ENCODE measurements around the gene HES2. TPM values are rescaled to one million over a fixed set of nuclear protein-coding genes. Genes with fewer than 3 reads are reported as not detected.

Gene HES2
- total RNA-seq, 1 experiment from 2014 or later, result not detected

DNA sequence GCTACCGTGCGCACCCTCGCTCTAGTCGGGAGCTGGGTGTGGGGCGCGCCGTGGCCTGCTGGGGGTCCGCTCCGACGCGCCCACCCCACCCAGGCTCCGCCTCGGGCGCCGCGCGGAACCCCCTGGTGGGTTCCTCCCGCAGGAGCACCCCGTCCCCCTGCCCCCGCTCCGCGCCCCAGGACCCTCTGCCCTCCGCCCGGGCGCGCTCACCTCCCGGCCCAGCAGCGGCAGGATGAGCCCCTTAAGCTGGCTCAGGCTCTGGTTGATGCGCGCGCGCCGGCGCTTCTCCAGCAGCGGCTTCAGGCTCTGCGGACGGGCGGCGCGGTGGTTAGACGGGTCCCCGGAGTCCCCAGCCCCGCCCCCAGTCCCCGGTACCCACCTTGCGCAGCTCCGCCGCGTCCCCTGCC, 319 bp downstream of the HES2 start:
- H4K20me1 ChIP-seq (ENCODE audit: insufficient read depth, low read depth, low read length), result no peaks in the 10 kb centered on the region
- H3K4me2 ChIP-seq (ENCODE audit: low read depth, low read length, poor library complexity, severe bottlenecking), result no peak overlapping the region
- H3K27me3 ChIP-seq (ENCODE audit: low read length), result no peaks in the 10 kb centered on the region
- H3K9me3 ChIP-seq (ENCODE audit: low read length), result no peaks in the 10 kb centered on the region
- no peaks in the 10 kb centered on the region for H3K36me3 ChIP-seq (ENCODE audit: insufficient read depth, low read length)
- no peaks in the 10 kb centered on the region for H3K9me2 ChIP-seq (replicated peaks; ENCODE audit: insufficient read depth, low read length)
- no peaks in the 10 kb centered on the region for H3K79me2 ChIP-seq (ENCODE audit: low read length)
- peaks cover 3% of the 10 kb centered on the region for H3K4me1 ChIP-seq (ENCODE audit: low read length)
- H3K4me3 ChIP-seq (ENCODE audit: low read length), result no peak overlapping the region
- no peak overlapping the region for H3K9ac ChIP-seq (ENCODE audit: low read length)
- DNase-seq, result no peak
- H2AFZ ChIP-seq (ENCODE audit: low read length), result no peak overlapping the region
- H3K27ac ChIP-seq (ENCODE audit: low read length), result no peak overlapping the region

DNA sequence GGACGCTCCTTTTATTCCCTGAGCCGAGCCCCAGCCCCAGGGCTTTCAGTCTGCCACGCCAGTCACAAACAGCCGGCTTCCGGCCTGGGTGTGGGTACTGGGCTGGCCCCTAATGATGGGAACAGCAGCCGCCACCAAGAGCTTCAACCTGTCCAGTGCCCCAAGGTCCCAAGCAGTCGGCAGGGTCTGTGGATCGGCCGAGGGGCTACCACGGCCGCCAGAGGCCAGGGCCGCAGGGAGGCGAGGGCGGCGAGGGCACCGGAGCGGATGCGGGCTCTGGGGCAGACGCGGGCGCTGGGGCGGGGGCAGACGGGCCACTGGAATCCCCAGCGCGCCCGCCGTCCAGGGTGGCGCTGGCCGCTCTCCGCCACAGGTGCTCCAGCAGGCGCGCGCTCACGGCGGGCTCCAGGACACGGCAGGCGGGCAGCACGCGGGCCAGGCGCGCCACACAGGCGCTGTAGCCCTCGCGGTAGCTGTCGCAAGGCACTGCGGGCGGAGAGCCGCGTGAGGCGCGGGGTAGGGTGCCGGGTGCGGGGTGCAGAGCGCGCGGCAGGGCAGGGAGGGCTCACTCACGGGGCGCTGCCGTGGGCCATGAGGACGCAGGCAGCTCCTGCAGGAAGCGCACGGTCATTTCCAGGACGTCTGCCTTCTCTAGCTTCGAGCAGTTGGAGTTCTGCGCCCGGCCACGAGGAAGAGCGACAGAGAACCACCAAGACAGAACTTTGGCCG, 887 bp downstream of the HES2 start:
- Histone ChIP-seq H3K79me2 (ENCODE audit: low read length) (no peaks in the 10 kb centered on the region), H4K20me1 (ENCODE audit: insufficient read depth, low read depth, low read length) (no peaks in the 10 kb centered on the region), H3K9me2 (replicated peaks; ENCODE audit: insufficient read depth, low read length) (no peaks in the 10 kb centered on the region), H3K4me1 (ENCODE audit: low read length) (peaks cover 4% of the 10 kb centered on the region), H3K4me3 (ENCODE audit: low read length) (no peak overlapping the region), H2AFZ (ENCODE audit: low read length) (no peak overlapping the region), H3K27me3 (ENCODE audit: low read length) (no peaks in the 10 kb centered on the region), H3K9ac (ENCODE audit: low read length) (no peak overlapping the region), H3K9me3 (ENCODE audit: low read length) (no peaks in the 10 kb centered on the region), H3K4me2 (ENCODE audit: low read depth, low read length, poor library complexity, severe bottlenecking) (no peak overlapping the region), H3K27ac (ENCODE audit: low read length) (no peak overlapping the region), H3K36me3 (ENCODE audit: insufficient read depth, low read length) (no peaks in the 10 kb centered on the region)
- DNase-seq, result no peak

DNA sequence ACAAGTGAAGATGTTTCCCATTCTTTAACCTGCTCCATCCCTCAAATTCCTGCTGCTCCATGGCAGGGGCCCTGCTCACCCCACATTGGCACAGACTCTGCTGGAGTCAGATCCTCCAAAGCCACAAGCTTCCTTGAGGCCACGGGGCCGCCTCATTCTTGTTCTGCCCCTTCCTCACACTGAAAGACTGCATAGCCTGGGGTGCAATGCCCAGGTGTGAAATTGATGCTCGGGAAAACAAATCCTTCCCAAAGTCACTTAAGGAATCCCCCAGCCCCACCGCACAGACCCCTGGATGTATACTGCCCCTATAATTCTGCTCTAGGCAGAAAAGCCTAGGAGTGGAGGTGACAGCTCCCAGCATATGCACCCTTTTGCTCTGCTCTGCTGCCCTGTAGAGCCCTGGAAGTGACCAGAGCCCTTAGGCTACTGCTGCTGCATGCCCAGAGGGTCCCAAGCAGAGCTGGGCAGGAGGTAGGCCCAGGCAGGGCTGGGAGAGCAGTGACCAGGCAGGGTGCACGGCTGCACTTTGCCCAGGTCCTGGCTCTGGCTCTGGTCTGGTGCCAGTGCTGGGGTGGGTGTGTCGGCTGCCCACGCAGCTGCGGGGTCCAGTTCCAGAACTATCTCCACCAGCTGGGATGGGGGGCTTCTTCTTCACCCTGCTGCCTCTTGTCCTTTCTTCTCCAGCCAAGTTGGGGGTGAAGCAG, 1.6 kb downstream of the HES2 start:
- no peaks in the 10 kb centered on the region for H3K79me2 ChIP-seq (ENCODE audit: low read length)
- H3K9ac ChIP-seq (ENCODE audit: low read length), result no peak overlapping the region
- no peaks in the 10 kb centered on the region for H3K9me3 ChIP-seq (ENCODE audit: low read length)
- H3K4me3 ChIP-seq (ENCODE audit: low read length), result no peak overlapping the region
- H3K27ac ChIP-seq (ENCODE audit: low read length), result no peak overlapping the region
- no peaks in the 10 kb centered on the region for H4K20me1 ChIP-seq (ENCODE audit: insufficient read depth, low read depth, low read length)
- H3K9me2 ChIP-seq (replicated peaks; ENCODE audit: insufficient read depth, low read length), result no peaks in the 10 kb centered on the region
- H3K4me2 ChIP-seq (ENCODE audit: low read depth, low read length, poor library complexity, severe bottlenecking), result no peak overlapping the region
- no peak for DNase-seq
- peaks cover 4% of the 10 kb centered on the region; the same call in 1 of the 2 replicates for H3K4me1 ChIP-seq (ENCODE audit: low read length)
- no peaks in the 10 kb centered on the region for H3K27me3 ChIP-seq (ENCODE audit: low read length)
- H2AFZ ChIP-seq (ENCODE audit: low read length), result no peak overlapping the region
- no peaks in the 10 kb centered on the region for H3K36me3 ChIP-seq (ENCODE audit: insufficient read depth, low read length)

- H3K36me3 ChIP-seq (ENCODE audit: insufficient read depth, low read length), result no peaks in the 10 kb centered on the region
- no peaks in the 10 kb centered on the region for H3K9me3 ChIP-seq (ENCODE audit: low read length)
- H3K27me3 ChIP-seq (ENCODE audit: low read length), result no peaks in the 10 kb centered on the region
- no peak overlapping the region for H3K4me3 ChIP-seq (ENCODE audit: low read length)
- H3K9me2 ChIP-seq (replicated peaks; ENCODE audit: insufficient read depth, low read length), result no peaks in the 10 kb centered on the region
- no peak overlapping the region for H2AFZ ChIP-seq (ENCODE audit: low read length)
- H3K27ac ChIP-seq (ENCODE audit: low read length), result no peak overlapping the region
- peaks cover 4% of the 10 kb centered on the region; the same call in 1 of the 2 replicates for H3K4me1 ChIP-seq (ENCODE audit: low read length)
- no peaks in the 10 kb centered on the region for H3K79me2 ChIP-seq (ENCODE audit: low read length)
- DNase-seq, result no peak
- H3K9ac ChIP-seq (ENCODE audit: low read length), result no peak overlapping the region
- H3K4me2 ChIP-seq (ENCODE audit: low read depth, low read length, poor library complexity, severe bottlenecking), result no peak overlapping the region
- H4K20me1 ChIP-seq (ENCODE audit: insufficient read depth, low read depth, low read length), result no peaks in the 10 kb centered on the region
These were observed 2.8 kb downstream of the HES2 start for GRCh38 chr1:6416906-6417305.

GRCh38 chr1:6416295-6416656, 3.4 kb downstream of the HES2 start:
- H3K27me3 ChIP-seq (ENCODE audit: low read length), result no peaks in the 10 kb centered on the region; the same call in 1 of the 2 replicates
- peaks cover 4% of the 10 kb centered on the region; the same call in 1 of the 2 replicates for H3K4me1 ChIP-seq (ENCODE audit: low read length)
- H3K4me2 ChIP-seq (ENCODE audit: low read depth, low read length, poor library complexity, severe bottlenecking), result no peak overlapping the region
- H2AFZ ChIP-seq (ENCODE audit: low read length), result no peak overlapping the region
- H3K9me2 ChIP-seq (replicated peaks; ENCODE audit: insufficient read depth, low read length), result no peaks in the 10 kb centered on the region
- no peaks in the 10 kb centered on the region for H3K36me3 ChIP-seq (ENCODE audit: insufficient read depth, low read length)
- no peaks in the 10 kb centered on the region for H3K79me2 ChIP-seq (ENCODE audit: low read length)
- H3K9ac ChIP-seq (ENCODE audit: low read length), result no peak overlapping the region
- no peaks in the 10 kb centered on the region for H4K20me1 ChIP-seq (ENCODE audit: insufficient read depth, low read depth, low read length)
- no peaks in the 10 kb centered on the region for H3K9me3 ChIP-seq (ENCODE audit: low read length)
- no peak overlapping the region for H3K27ac ChIP-seq (ENCODE audit: low read length)
- no peak for DNase-seq
- H3K4me3 ChIP-seq (ENCODE audit: low read length), result no peak overlapping the region

DNA sequence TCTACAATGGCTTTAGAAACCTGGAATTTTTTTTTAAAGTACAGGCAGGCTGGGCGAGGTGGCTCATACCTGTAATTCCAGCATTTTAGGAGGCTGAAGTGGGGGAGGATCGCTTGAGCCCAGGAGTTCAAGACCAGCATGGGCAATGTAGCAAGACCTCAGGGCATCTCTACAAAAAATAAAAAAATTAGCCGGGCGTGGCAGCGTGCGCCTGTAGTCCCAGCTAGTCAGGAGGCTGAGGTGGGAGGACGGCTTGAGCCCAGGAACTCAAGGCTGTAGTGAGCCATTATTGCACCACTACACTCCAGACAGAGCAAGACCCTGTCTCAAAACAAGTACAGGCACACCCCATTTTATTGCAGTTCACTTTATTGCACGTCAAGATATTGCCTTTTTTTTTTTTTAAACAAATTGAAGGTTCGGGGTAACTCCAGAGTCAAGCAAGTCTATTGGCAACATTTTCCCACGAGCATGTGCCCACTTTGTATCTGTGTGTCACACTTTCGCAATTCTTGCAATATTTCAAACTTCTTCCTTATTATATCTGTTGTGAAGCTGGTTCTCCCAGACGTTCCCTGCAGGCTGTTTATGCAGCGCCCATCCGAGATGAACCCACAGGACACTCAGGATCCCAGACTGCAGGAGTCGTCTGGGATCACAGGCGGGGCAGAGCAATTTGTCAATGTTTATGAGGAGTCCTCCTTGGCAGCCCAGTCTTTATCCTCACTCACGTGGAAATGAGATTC, 4.7 kb downstream of the HES2 start:
- Histone ChIP-seq H4K20me1 (ENCODE audit: insufficient read depth, low read depth, low read length) (no peaks in the 10 kb centered on the region), H3K4me2 (ENCODE audit: low read depth, low read length, poor library complexity, severe bottlenecking) (peak overlapping the region; percentile 22), H3K27ac (ENCODE audit: low read length) (no peak overlapping the region), H3K9me2 (replicated peaks; ENCODE audit: insufficient read depth, low read length) (no peaks in the 10 kb centered on the region), H3K79me2 (ENCODE audit: low read length) (no peaks in the 10 kb centered on the region), H3K9ac (ENCODE audit: low read length) (no peak overlapping the region), H3K4me3 (ENCODE audit: low read length) (no peak overlapping the region), H3K27me3 (ENCODE audit: low read length) (no peaks in the 10 kb centered on the region; the same call in 1 of the 2 replicates), H2AFZ (ENCODE audit: low read length) (0 out of 2 replicates have a peak overlapping the region, but pooled peaks have one; percentile 23), H3K36me3 (ENCODE audit: insufficient read depth, low read length) (no peaks in the 10 kb centered on the region), H3K9me3 (ENCODE audit: low read length) (no peaks in the 10 kb centered on the region), H3K4me1 (ENCODE audit: low read length) (peaks cover 4% of the 10 kb centered on the region; the same call in 1 of the 2 replicates)
- no peak for DNase-seq

DNA sequence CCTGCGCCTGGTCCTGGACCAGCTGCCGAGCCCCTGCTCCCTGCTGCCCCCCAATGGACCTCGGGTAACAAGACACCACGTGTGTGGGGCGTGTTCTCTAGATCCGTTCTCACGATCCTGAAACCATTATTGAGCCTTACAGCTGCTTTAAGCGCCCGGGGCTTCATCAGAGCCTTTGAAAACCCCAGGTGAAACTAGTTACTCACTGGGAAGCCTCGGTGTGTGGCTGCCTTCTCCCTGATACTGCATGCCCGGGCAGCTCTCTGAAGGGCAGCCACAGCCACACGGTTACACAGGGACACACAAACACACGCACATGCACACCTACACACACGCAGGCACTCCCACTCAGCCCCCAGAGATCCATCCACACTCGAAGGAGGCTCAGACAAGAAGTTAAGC, 5.3 kb downstream of the HES2 start:
- H3K9me3 ChIP-seq (ENCODE audit: low read length), result no peaks in the 10 kb centered on the region
- H2AFZ ChIP-seq (ENCODE audit: low read length), result 0 out of 2 replicates have a peak overlapping the region, but pooled peaks have one; percentile 23
- no peaks in the 10 kb centered on the region for H3K79me2 ChIP-seq (ENCODE audit: low read length)
- H3K4me2 ChIP-seq (ENCODE audit: low read depth, low read length, poor library complexity, severe bottlenecking), result peak overlapping the region; percentile 22
- H3K9me2 ChIP-seq (replicated peaks; ENCODE audit: insufficient read depth, low read length), result no peaks in the 10 kb centered on the region
- H3K4me3 ChIP-seq (ENCODE audit: low read length), result no peak overlapping the region; the same call in 1 of the 2 replicates
- H3K36me3 ChIP-seq (ENCODE audit: insufficient read depth, low read length), result no peaks in the 10 kb centered on the region
- no peak overlapping the region for H3K9ac ChIP-seq (ENCODE audit: low read length)
- no peaks in the 10 kb centered on the region for H4K20me1 ChIP-seq (ENCODE audit: insufficient read depth, low read depth, low read length)
- H3K27ac ChIP-seq (ENCODE audit: low read length), result no peak overlapping the region
- peaks cover 4% of the 10 kb centered on the region; the same call in 1 of the 2 replicates for H3K4me1 ChIP-seq (ENCODE audit: low read length)
- H3K27me3 ChIP-seq (ENCODE audit: low read length), result no peaks in the 10 kb centered on the region; the same call in 1 of the 2 replicates
- peak; percentile 77 for DNase-seq

DNA sequence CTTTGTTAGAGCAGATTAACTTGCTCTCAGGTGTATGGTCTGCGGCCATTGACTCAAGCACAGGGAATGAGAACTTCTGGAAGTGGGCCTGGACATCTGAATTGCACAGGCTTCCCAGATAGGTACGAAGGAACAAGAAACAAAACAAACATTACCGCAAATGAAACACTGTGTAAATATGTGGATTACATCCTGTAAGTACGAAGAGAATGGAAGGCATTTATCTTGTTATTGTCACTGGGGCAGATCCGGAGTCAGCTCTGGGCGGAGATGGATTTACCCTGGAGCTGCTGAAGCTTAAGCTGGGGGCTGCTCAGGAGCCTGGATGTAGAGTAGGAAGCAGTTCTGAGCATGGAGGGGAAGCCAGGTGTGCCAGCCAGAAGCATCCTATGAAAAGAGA, 6.8 kb downstream of the HES2 start:
- H3K36me3 ChIP-seq (ENCODE audit: insufficient read depth, low read length), result no peaks in the 10 kb centered on the region
- H3K27me3 ChIP-seq (ENCODE audit: low read length), result no peaks in the 10 kb centered on the region; the same call in 1 of the 2 replicates
- no peaks in the 10 kb centered on the region for H4K20me1 ChIP-seq (ENCODE audit: insufficient read depth, low read depth, low read length)
- H3K4me3 ChIP-seq (ENCODE audit: low read length), result no peak overlapping the region
- DNase-seq, result no peak
- H3K79me2 ChIP-seq (ENCODE audit: low read length), result no peaks in the 10 kb centered on the region
- no peaks in the 10 kb centered on the region for H3K9me3 ChIP-seq (ENCODE audit: low read length)
- H3K27ac ChIP-seq (ENCODE audit: low read length), result no peak overlapping the region
- no peak overlapping the region for H2AFZ ChIP-seq (ENCODE audit: low read length)
- H3K9me2 ChIP-seq (replicated peaks; ENCODE audit: insufficient read depth, low read length), result no peaks in the 10 kb centered on the region
- peaks cover 4% of the 10 kb centered on the region; the same call in 1 of the 2 replicates for H3K4me1 ChIP-seq (ENCODE audit: low read length)
- H3K4me2 ChIP-seq (ENCODE audit: low read depth, low read length, poor library complexity, severe bottlenecking), result no peak overlapping the region
- H3K9ac ChIP-seq (ENCODE audit: low read length), result no peak overlapping the region

Measured in Karpas-422 (cell line).